NCI-H226 (cell line): Measurements from ENCODE around the gene SPO11.
"Not testable (repeated sequence)": the region's sequence is repeated elsewhere in the genome, so short reads cannot be mapped to it uniquely, and the experiment has no call there.

Source experiments
- DNase-seq: peaks from one replicate; pipeline ENCODE4 v3.0.0-alpha.2; 2015

The SPO11 gene

GRCh38 chr20:57342829-57343228 lies 13.2 kb downstream of the SPO11 start:
- peak; percentile 25 for DNase-seq

- peak; percentile 62 for DNase-seq
Observed at GRCh38 chr20:57346477-57346876, 16.9 kb downstream of the SPO11 start.

DNA sequence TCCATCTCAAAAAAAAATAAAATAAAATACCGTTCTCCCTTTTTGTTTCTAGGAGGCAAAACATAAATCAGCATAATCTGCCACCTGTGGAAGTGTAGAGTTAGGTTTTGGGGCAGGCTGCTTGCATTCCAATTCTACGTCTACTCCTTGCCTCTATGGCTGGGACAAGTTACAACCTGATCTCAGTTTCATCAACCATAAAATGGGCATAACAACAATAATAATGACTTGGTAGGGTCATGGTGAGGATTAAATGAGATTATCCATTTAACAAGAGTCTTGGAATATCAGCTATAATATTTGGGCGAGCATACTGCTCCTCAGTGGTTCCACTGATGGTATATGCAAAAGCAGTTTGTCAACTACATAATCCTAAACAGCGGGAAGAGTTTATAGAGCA lies 17.8 kb downstream of the SPO11 start:
- no peak for DNase-seq

- not testable (repeated sequence) for DNase-seq
Observed at GRCh38 chr20:57348200-57348921, 18.8 kb downstream of the SPO11 start.

- DNase-seq: not testable (repeated sequence)
Observed at GRCh38 chr20:57348922-57349574, 19.4 kb downstream of the SPO11 start.

DNA sequence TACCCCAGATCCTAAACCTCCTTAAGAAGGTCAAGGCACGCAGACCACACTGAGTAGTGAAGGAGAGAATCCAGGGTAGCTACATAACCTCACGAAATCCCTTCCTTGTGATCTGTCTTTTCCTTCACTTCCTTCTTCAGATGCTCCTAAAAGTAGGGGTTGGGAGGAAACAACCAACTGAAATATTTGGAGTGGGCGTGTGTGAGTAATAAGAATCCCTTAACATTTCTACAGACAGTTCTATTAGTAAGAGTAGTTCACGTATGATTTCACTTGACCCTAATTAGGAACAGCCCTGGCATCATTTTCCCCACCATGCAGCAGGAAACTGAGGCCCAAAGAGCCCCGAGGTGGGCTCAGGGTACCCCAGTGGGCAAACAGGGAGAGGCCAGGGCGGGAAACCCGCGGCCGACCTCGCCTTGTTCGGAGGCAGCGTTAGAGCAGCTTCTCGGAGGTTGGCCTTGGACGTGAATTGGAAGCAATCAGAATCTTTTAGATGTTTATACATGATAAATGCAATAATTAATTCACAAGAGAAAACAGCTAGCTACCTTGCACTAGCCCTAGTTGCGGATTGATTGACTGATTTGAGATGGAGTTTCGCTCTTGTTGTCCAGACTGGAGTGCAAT lies 20.6 kb downstream of the SPO11 start:
- no peak for DNase-seq

GRCh38 chr20:57350726-57351041 lies 21.1 kb downstream of the SPO11 start:
- DNase-seq: not testable (repeated sequence)

DNA sequence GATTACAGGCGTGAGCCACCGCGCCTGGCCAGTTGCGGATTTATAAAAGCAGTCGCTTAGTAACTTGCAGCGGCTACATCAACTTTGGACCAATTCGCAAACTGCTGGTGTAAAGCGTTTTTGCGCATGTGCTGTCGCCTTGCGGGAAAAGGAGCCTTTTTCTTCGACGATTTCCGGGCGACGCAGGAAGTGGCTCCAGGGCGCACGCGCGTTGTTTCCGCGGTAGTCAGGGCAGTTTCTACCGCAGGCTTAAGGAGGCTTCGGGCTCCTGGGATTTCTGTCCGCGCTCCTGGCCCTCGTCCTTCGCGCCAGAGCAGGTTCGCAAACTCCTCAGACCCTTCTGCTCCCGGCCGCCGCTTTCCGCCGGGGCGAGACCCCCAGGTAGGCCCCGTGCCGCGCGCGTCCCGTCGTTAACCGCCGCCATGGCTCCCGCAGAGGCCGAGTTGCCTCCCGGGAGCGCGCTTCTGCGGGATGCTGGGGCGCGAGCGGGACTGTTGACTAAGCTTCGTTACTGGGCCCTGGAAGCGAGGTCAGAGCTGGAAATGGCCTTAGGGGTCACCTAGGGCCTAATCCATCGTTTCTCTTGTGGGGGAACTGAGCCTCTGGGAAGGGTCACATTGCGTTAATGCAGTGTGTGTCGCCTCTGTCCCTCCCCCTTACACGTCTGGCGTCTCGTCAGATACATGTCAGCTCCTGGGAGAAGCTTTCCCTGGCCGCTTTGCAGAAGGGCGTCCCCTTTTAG lies 21.6 kb downstream of the SPO11 start, which contains the start of gene RAE1:
Gene RAE1, plus strand, starts transcription at position 214 of the 742 bp plus-strand sequence. CDS start 2,784 bp downstream, outside the sequence.
- DNase-seq: peak; percentile 87

- no peak for DNase-seq
Observed at GRCh38 chr20:57352305-57352704, 22.7 kb downstream of the SPO11 start.

GRCh38 chr20:57353351-57353750 lies 23.7 kb downstream of the SPO11 start:
- DNase-seq: no peak

DNA sequence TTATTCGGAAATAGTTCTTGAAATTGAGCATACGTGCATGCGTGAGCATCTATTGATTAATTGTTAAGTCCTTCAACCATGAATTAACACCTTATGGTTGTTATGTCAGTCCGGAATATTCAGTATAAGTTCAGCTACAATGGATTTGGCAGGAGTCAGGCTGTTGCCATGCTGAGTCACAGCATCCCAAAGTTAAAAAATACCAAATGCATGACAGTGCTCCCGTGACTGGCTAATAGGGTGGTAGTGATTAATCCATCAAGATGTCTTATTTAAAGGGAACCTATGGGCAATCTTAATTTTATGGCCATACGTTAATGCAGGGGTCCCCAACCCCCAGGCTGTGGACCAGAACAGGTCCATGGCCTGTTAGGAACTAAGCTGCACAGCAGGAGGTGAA lies 31.9 kb downstream of the SPO11 start:
- DNase-seq: peak; percentile 77

DNA sequence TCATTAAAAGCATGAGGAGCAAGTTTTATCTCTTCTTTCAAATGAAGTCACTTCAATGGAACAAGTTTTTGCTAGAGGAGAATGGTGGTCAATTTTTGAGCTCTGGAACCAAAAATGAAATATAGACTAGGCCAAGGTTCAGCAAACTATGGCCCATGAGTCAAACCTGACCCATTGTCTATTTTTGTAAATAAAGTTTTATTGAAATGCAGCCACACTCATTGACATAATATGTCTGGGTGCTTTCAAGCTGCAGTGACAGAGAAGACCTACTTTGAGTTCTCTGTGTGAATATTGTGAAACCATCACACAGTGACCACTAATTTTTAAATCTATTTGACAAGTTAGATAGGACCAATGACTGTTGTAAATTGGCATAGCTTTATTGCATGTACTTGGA lies 34.8 kb downstream of the SPO11 start:
- DNase-seq: no peak

DNA sequence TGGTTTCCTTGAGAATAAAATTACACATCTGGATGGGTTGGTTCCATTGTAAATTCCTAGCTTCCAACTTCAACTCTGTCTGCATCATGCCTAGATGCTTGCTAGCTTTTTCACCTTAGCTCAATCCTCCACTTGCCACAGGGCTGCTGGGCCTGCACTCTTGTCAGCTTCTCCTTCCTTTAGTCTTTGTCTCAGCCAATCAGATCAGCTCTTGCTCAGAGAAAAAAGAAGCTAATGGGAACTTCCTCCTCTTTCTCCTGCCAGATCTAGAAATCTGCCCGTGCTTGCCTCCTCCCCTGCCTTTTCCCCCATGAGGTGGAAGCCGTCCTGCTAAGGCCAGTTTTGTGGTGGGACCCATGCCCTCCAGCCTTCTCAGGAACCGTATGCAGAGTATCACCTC lies 40.0 kb downstream of the SPO11 start:
- DNase-seq: no peak

GRCh38 chr20:57370316-57370715 lies 40.7 kb downstream of the SPO11 start:
- no peak for DNase-seq

DNA sequence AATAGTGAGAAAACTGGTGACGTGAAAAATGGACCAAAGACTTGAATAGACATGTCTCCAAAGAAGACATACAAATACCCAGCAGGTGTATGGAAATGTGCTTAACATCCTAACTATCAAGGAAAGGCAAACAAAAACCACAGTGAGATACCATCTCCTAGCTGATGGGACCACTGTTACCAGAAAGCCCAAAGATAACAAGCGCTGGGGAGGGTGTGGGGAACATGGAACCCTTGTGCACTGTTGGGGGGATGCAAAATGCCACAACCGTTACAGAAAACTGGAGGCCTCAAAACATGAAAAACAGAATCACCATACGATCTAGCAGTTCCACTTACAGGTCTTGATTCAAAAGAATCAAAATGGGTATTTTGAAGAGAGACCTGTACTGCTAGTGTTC lies 41.8 kb downstream of the SPO11 start:
- no peak for DNase-seq

- no peak for DNase-seq
Observed at GRCh38 chr20:57372157-57372556, 42.6 kb downstream of the SPO11 start.

GRCh38 chr20:57372581-57373350 lies 43.2 kb downstream of the SPO11 start:
- no peak for DNase-seq

DNA sequence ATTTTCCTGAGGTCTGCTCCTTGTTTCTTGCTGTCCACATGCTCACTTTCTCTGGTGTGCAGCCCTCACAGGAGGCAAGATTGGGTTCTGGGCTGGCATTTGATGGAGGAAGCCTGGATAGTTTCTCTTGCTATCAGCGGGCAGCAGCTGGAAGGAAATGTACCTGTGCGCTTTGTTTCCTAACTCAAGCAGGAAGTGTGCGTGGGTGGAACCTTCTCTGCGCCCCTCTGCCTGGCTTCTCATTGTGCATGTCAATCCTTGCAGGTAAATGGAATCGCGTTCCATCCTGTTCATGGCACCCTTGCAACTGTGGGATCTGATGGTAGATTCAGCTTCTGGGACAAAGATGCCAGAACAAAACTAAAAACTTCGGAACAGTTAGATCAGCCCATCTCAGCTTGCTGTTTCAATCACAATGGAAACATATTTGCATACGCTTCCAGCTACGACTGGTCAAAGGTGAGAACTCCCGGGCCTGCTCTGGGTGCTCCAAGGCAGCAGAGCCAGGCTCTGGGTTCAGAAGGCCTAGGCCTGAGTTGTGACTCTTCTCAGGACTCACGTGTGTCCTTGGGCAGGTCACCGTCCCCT lies 44.8 kb downstream of the SPO11 start:
- DNase-seq: no peak

DNA sequence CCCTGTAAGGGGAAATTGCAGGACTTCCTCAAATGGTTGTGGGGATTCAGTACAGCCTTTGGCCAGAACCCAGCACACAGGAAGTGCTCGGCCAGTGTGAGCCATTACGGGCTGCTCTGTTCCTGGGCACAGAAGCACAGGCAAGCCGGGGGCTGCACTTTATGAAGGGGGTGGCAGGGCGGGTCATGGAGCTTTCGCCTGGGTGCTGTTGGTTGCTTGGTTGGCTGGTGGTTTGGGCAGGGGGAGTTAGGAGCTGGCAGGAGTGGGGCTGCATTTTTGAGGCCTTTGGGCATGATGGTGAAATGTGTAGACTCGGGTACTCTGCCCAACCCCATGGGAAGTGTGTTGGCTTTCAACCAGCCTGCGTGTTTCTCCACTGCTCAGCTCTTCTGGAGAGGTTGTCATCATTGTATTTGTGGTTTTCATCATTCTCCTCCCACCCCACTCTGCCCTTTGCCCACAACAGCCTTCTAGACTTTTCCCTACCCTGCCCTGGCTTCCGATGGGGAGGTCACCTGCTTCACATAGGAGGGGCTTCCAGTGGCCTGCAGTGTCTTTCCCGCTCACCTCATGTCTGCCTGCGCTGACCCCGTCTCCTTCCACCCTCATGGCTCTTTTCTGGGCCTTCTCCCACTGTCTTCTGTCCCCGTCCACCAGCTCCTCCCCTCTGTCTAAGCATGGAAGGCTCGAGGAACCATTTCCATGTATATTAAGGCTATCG lies 45.5 kb downstream of the SPO11 start:
- no peak for DNase-seq

DNA sequence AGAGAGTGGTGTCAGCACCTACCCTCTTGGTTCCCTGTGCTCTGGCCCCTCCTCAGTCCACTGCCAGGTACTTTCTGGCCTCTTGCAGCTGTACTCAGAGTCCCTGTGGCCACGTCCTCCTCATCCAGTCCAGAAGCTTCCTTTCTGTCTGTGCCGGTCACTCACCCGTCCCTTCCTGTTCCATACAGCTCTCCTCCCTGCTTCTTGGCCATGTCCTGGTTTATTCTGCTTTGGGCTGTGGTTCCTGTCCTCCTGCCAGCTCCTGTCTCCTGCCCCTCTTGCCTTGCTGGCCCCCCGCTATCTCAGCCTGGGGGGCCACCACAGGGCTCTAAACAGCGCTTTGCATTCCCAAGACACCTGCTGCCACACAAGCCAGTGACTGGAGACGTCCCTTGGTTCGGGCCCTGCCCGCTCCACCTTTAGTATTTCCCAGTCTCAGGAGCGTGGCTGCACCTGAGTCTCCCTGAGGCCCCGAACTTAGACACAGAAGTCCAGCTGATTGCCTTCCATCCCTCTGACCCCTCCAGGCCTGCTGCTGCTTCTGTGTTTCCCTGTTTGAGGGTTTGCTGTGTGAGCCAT lies 46.1 kb downstream of the SPO11 start:
- DNase-seq: no peak

- DNase-seq: no peak
Observed at GRCh38 chr20:57377350-57377749, 47.7 kb downstream of the SPO11 start.
